Endodermal cell (in vitro differentiated cells): ENCODE data around the gene DBNDD1. TPM values are rescaled to one million over a fixed set of nuclear protein-coding genes. Genes with fewer than 3 reads are reported as not detected.
"Not testable (repeated sequence)": the region's sequence is repeated elsewhere in the genome, so short reads cannot be mapped to it uniquely, and the experiment has no call there.

ENCODE experiments used
- DNase-seq: peaks from one replicate; pipeline ENCODE4 v3.0.0-alpha.2; 2017
- H3K27ac ChIP-seq: 2 replicates; pipeline ENCODE4 v1.5.1; 2013; ENCODE audit warnings: mild to moderate bottlenecking, low read depth, low read length, moderate library complexity
- H3K27me3 ChIP-seq: 2 replicates; pipeline ENCODE4 v1.6.1; 2013; ENCODE audit warnings: mild to moderate bottlenecking, low read length, moderate library complexity; ENCODE audit not compliant: insufficient read depth, control insufficient read depth, poor library complexity, severe bottlenecking
- H3K36me3 ChIP-seq: 2 replicates; pipeline ENCODE4 v1.7.0; 2013; ENCODE audit warnings: mild to moderate bottlenecking, low read length, moderate library complexity; ENCODE audit not compliant: control insufficient read depth, insufficient read depth
- H3K4me1 ChIP-seq: one replicate; pipeline ENCODE4 v1.7.0; 2013; ENCODE audit warnings: low read length; ENCODE audit not compliant: control insufficient read depth, insufficient read depth
- H3K4me3 ChIP-seq: 2 replicates; pipeline ENCODE4 v1.5.1; 2013; ENCODE audit warnings: mild to moderate bottlenecking, low read length, moderate library complexity
- H3K9ac ChIP-seq: 2 replicates; pipeline ENCODE4 v1.6.1; 2013; ENCODE audit warnings: mild to moderate bottlenecking, low read length, moderate library complexity; ENCODE audit not compliant: poor library complexity, severe bottlenecking; ENCODE audit errors: extremely low read depth
- H3K9me3 ChIP-seq: 2 replicates; pipeline ENCODE4 v1.6.1; 2013; ENCODE audit warnings: mild to moderate bottlenecking, low read length, moderate library complexity; ENCODE audit not compliant: control insufficient read depth
- H3K27ac Mint-ChIP-seq: 2 replicates; pipeline ENCODE4 v1.8.0; 2020; ENCODE audit warnings: mixed read lengths
- H3K27me3 Mint-ChIP-seq: 2 replicates; pipeline ENCODE4 v1.8.0; 2021; ENCODE audit warnings: mild to moderate bottlenecking, mixed read lengths; ENCODE audit not compliant: insufficient read depth
- H3K36me3 Mint-ChIP-seq: 2 replicates; pipeline ENCODE4 v1.8.0; 2020; ENCODE audit warnings: low read depth, mixed read lengths
- H3K4me1 Mint-ChIP-seq: 2 replicates; pipeline ENCODE4 v1.8.0; 2020; ENCODE audit warnings: mixed read lengths
- H3K4me3 Mint-ChIP-seq: 2 replicates; pipeline ENCODE4 v1.8.0; 2020; ENCODE audit warnings: mild to moderate bottlenecking, moderate library complexity, mixed read lengths
- H3K9me3 Mint-ChIP-seq: 2 replicates; pipeline ENCODE4 v1.8.0; 2020; ENCODE audit warnings: mild to moderate bottlenecking, mixed read lengths
- WGBS, 2 experiments: methylation state at CpG; one replicate each; pipeline versions ENCODE4 v1.1.5 to v1.1.7; 2013; ENCODE audit warnings: missing lambda C conversion rate in 2 of 2, mixed read lengths in 1 of 2; ENCODE audit not compliant: insufficient coverage in 1 of 2, insufficient read length in 1 of 2; 5-methylcytosine and 5-hydroxymethylcytosine counted together
- total RNA-seq, 2 donors: library from RNA; stranded (reverse); fragmentation: NEBNext Ultra II Directional in 1 of 2; extraction: Animal tissue kit (Norgen Biotek cat#: 25700) in 1 of 2; gene quantifications; 2 replicates in 1 of 2; 3 replicates in 1 of 2; pipeline ENCODE4 v1.2.1, GENCODE V29; 2021
- TF ChIP-seq, protein P1 (sequence below): fragments of 200-600 bp; sonication (generic); conservative IDR thresholded peaks from 2 replicates; pipeline ENCODE4 v1.5.0; 2021; ENCODE audit warnings: antibody characterized with exemption, mild to moderate bottlenecking

DBNDD1 gene
- total RNA-seq, 2 donors from 2014 or later = 31.5 to 32.5 TPM

DNA sequence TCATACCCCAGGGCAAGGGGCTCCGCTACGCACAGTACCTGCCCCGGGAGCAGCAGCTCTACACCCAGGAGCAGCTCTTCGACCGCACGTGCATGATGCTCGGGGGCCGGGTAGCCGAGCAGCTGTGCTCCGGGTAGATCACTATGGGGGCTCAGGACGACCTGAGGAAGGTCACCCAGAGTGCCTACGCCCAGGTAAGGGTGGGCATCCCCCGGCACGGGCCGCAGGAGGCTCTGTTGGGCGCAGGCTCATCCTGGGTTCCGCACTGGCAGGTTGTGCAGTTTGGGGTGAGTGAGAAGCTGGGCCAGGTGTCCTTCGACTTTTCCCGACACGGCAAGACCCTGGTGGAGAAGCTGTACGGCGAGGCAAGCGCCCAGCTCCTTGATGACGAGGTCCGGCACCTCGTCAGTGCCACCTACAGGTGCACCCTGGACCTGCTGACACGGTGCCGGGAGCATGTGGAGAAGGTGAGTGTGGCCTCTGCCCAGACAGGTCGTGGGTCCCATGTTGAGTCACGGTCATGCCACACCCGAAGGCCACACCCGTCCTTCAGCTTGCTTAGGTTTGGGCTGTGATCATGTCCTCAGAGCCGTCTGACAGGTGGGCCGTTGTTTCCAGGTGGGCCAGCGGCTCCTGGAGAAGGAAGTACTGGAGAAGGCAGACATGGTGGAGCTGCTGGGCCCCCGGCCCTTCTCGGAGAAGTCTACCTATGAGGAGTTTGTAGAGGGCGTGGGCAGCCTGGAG, 19.3 kb downstream of the DBNDD1 start:
- TF ChIP-seq, protein P1, sequence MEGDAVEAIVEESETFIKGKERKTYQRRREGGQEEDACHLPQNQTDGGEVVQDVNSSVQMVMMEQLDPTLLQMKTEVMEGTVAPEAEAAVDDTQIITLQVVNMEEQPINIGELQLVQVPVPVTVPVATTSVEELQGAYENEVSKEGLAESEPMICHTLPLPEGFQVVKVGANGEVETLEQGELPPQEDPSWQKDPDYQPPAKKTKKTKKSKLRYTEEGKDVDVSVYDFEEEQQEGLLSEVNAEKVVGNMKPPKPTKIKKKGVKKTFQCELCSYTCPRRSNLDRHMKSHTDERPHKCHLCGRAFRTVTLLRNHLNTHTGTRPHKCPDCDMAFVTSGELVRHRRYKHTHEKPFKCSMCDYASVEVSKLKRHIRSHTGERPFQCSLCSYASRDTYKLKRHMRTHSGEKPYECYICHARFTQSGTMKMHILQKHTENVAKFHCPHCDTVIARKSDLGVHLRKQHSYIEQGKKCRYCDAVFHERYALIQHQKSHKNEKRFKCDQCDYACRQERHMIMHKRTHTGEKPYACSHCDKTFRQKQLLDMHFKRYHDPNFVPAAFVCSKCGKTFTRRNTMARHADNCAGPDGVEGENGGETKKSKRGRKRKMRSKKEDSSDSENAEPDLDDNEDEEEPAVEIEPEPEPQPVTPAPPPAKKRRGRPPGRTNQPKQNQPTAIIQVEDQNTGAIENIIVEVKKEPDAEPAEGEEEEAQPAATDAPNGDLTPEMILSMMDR = no peak
- H3K36me3 Mint-ChIP-seq = peaks cover 30% of the 10 kb centered on the region
- H3K36me3 ChIP-seq = peaks cover 32% of the 10 kb centered on the region
- no peak overlapping the region for H3K4me3 ChIP-seq
- no peaks in the 10 kb centered on the region for H3K27me3 Mint-ChIP-seq
- no peaks in the 10 kb centered on the region for H3K4me1 Mint-ChIP-seq
- WGBS, 2 experiments = 95% methylated on average over 17 to 38 of the region's 38 CpGs
- H3K9me3 Mint-ChIP-seq = peaks cover 19% of the 10 kb centered on the region
- no peaks in the 10 kb centered on the region for H3K4me1 ChIP-seq
- no peak overlapping the region for H3K9ac ChIP-seq
- no peaks in the 10 kb centered on the region for H3K27me3 ChIP-seq
- DNase-seq = no peak
- H3K9me3 ChIP-seq = peaks cover 18% of the 10 kb centered on the region
- no peak overlapping the region for H3K27ac ChIP-seq
- no peak overlapping the region for H3K27ac Mint-ChIP-seq
- H3K4me3 Mint-ChIP-seq = no peak overlapping the region

DNA sequence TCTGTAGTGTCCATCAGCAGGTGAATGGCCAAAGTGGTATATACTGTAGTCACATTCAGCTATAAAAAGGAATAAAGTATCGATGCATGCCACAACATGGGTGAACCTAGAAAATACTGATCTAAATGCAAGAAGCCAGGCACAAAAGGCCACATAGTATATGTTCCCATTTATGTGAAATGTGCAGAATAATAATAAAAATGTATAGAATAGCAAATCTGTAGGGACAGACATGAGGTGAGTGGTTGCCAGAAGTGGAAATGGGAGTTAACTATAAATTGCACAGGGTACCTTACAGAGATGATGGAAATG, 23.1 kb downstream of the DBNDD1 start:
- 100% methylated on average over 1 of the region's 1 CpG for WGBS, 2 experiments
- Histone ChIP-seq H3K27me3 (no peaks in the 10 kb centered on the region), H3K4me3 (peak overlapping the region; percentile 48), H3K36me3 (peaks cover 69% of the 10 kb centered on the region), H3K4me1 (no peaks in the 10 kb centered on the region), H3K9me3 (peaks cover 35% of the 10 kb centered on the region), H3K9ac (peak overlapping the region; percentile 30), H3K27ac (peak overlapping the region; percentile 87)
- TF ChIP-seq, protein P1 = no peak
- H3K4me1 Mint-ChIP-seq = no peaks in the 10 kb centered on the region
- peak overlapping the region; percentile 96 for H3K27ac Mint-ChIP-seq
- no peak overlapping the region for H3K4me3 Mint-ChIP-seq
- no peaks in the 10 kb centered on the region for H3K27me3 Mint-ChIP-seq
- H3K9me3 Mint-ChIP-seq = peaks cover 31% of the 10 kb centered on the region
- peaks cover 68% of the 10 kb centered on the region for H3K36me3 Mint-ChIP-seq
- no peak for DNase-seq

DNA sequence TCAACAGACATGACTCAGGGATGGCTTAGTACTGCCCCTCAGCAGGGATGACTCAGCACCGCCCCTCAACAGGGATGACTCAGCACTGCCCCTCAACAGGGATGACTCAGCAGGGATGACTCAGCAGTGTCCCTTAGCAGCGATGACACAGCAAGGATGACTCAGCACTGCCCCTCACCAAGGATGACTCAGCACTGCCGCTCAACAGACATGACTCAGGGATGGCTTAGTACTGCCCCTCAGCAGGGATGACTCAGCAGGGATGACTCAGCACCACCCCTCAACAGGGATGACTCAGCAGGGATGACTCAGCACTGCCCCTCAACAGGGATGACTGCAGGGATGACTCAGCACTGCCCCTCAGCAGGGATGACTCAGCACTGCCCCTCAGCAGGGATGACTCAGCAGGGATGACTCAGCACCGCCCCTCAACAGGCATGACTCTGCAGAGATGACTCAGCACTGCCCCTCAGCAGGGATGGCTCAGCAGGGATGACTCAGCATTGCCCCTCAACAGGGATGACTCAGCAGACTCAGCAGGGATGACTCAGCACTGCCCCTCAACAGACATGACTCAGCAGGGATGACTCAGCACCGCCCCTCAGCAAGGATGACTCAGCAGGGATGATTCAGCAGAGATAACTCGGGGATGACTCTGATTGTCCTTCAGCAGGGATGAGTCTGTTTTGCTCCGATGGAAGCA, 23.6 kb downstream of the DBNDD1 start:
- Histone ChIP-seq H3K9ac (peak overlapping the region; percentile 30), H3K36me3 (peaks cover 74% of the 10 kb centered on the region), H3K4me3 (peak overlapping the region; percentile 48), H3K9me3 (peaks cover 35% of the 10 kb centered on the region), H3K27ac (peak overlapping the region; percentile 87)
- not testable (repeated sequence) for H3K4me1 ChIP-seq, H3K4me3 Mint-ChIP-seq, H3K27me3 Mint-ChIP-seq, H3K27me3 ChIP-seq, H3K4me1 Mint-ChIP-seq
- DNase-seq = peak; percentile 81
- peaks cover 73% of the 10 kb centered on the region for H3K36me3 Mint-ChIP-seq
- peak overlapping the region; percentile 96 for H3K27ac Mint-ChIP-seq
- 84 to 96% methylated on average over 3 to 7 of the region's 7 CpGs for WGBS, 2 experiments
- H3K9me3 Mint-ChIP-seq = peaks cover 31% of the 10 kb centered on the region

DNA sequence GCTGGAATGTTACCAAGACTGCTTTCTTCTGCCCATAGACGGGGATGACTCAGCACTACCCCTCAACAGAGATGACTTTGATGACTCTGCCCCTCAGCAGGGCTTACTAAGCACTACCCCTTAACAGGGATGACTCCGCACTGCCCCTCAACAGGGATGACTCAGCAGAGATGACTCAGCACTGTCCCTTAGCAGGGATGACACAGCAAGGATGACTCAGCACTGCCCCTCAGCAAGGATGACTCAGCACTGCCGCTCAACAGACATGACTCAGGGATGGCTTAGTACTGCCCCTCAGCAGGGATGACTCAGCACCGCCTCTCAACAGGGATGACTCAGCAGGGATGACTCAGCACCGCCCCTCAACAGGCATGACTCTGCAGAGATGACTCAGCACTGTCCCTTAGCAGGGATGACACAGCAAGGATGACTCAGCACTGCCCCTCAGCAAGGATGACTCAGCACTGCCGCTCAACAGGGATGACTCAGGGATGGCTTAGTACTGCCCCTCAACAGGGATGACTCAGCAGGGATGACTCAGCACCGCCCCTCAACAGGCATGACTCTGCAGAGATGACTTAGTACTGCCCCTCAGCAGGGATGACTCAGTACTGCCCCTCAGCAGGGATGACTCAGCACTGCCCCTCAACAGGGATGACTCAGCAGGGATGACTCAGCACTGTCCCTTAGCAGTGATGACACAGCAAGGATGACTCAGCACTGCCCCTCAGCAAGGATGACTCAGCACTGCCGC, 24.4 kb downstream of the DBNDD1 start:
- not testable (repeated sequence) for H3K4me1 Mint-ChIP-seq, H3K4me3 Mint-ChIP-seq, H3K4me1 ChIP-seq, H3K27me3 ChIP-seq, H3K27me3 Mint-ChIP-seq
- peaks cover 31% of the 10 kb centered on the region for H3K9me3 Mint-ChIP-seq
- 77 to 79% methylated on average over 5 to 8 of the region's 8 CpGs for WGBS, 2 experiments
- Histone ChIP-seq H3K9ac (peak overlapping the region; percentile 30), H3K9me3 (peaks cover 35% of the 10 kb centered on the region), H3K36me3 (peaks cover 79% of the 10 kb centered on the region), H3K27ac (peak overlapping the region; percentile 87), H3K4me3 (peak overlapping the region; percentile 38)
- H3K27ac Mint-ChIP-seq = peak overlapping the region; percentile 96
- H3K36me3 Mint-ChIP-seq = peaks cover 78% of the 10 kb centered on the region
- peak; percentile 74 for DNase-seq
